Left renal pelvis (tissue), 4 donors: Measurements from ENCODE around the gene ADNP. TPM values are rescaled to one million over a fixed set of nuclear protein-coding genes. Genes with fewer than 3 reads are reported as not detected.
"Not testable (repeated sequence)": the region's sequence is repeated elsewhere in the genome, so short reads cannot be mapped to it uniquely, and the experiment has no call there.

Source experiments
- DNase-seq, 4 donors: peaks; one replicate each; pipeline ENCODE4 v3.0.0-alpha.2; 2013; ENCODE audit warnings: low read depth in 4 of 4, low spot score in 3 of 4
- polyA plus RNA-seq, 4 donors: library from polyadenylated mRNA; unstranded; fragments of 120-200 nt; gene quantifications; one replicate each; pipeline ENCODE4 v1.2.1, GENCODE V29; 2013; ENCODE audit not compliant: insufficient read length in 4 of 4

ADNP gene
- polyA plus RNA-seq, 4 donors = 111 to 135 (median 127) TPM

DNA sequence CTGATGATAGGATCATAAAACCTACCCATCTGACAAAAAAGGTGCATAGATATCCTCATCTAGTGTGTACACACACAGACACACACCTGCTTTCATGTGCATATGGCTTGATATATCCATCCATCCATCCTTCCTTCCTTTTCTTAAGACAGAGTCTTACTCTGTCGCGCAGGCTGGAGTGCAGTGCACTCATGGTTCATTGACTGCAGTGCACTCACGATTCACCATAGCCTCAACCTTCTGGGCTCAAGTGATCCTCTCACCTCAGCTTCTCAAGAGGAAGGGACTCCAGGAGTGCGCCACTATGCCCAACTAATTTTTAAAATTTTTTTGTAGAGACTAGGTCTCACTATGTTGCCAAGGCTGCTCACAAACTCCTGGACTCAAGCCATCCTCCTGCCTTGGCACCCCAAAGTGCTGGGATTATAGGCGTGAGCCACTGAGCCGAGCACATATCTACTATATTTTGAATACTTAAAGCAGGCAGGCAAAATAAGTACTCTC, 27.1 kb downstream of the ADNP start:
- DNase-seq = no peak

DNA sequence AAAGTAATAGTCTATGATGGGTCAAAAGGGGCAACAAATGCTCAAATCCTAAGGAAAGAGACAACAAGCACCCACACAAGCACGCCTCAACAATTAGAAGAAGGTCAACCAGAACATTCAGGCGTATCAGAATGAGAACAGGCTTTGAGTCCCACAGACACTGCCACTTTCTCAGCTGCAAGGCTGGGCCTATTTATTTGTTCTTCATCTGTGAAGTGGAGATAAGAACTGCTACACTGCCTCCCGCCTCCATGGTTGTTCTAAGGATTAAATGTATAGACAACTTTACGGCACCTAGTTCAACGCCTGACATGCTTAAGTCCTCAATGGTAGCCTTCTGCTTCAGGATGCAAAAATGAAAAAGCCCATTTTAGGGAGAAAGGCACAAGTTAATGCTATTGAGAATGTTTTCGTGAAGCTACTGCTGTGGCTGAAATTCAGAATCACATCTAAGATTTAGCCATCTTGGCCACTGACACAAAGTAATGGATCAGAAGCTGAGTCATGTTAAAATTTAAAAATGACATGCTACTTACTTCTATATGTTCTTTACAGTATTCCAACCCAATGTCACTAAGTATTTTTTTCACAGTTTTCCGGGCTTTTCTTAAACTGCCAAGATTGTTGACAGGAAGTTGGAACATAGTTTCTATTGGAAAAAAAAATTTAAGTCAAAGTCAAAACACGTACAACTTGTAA, 27.7 kb downstream of the ADNP start:
- no peak for DNase-seq

DNA sequence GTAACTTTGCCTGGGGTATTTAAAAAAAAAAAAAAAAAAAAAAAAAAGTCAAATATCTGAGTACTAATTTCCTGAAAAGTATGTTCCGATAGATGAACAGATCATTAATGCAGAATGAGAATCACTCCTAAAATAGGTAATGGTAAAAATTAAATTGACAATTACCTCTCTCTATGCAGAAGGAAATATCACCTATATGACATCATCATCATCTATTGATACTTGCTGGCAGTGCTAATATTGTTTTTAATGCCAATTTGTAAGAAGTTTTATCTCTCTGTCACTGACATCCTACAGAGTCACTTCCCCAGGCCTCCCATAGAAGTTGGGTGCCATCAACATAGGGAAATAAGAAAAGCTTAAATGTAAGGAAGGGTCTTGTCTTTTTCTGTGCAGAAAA, 29.9 kb downstream of the ADNP start:
- no peak for DNase-seq

DNA sequence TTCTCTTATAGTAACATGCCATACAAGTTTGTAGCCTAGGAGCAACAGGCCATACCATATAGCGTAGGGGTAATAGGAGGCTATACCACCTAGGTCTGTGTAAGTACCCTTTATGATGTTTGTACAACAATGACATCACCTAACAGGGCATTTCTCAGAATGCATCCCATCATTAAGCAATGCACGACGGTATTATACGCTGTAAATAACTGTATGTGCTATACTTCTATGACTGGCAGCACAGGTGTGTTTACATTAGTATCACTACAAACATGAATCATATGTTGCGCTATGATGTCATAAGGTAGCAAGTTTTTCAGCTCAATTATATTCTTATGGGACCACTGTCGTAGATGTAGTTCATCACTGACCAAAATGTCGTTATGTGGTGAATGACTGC, 31.0 kb downstream of the ADNP start:
- DNase-seq = no peak

DNA sequence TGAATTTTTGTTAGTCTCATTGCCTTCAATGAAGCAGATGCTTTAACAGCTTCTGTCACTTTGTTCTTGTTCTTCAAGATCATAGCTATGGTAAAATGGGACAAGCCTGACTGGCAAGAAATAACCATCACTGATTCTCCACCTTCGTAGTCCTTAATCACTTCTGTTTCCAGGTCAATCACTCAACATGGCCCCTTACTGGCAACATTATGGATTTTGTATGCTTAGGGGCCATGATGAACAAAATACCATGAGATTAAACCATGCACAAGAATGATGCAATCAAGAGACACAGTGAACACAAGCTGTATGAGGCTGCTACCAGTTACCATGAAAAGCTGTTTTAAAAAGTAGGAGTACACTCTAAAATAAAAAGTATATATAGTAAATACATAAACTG, 32.8 kb downstream of the ADNP start:
- DNase-seq = no peak

DNA sequence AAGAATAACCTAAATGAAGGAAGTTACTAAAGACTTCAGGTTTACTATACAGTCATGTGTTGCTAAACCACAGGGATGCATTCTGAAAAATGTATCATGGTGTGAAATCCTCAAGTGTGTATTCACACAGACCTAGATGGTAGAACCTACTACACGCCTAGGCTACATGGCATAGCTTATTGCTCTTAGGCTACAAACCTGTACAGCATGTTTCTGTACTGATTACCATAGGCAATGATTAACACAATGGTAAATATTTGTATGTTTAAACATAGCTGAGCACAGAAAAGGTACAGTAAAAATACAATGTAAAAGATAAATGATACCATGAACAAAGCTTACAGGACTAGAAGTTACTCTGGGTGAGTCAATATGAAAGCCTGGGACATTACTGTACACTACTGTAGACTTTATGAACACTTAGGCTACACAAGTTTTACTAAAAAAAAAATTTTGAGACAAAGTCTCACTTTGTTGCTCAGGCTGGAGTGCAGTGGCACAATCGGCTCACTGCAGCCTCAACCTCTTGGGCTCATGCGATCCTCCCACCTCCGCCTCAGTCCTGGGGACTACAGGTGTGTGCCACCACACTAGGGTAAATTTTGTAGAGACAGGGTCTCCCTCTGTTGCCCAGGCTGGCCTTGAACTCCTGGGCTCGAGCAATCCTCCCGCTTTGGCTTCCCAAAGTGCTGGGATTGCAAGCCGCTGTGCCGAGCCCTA, 36.0 kb downstream of the ADNP start:
- no peak for DNase-seq

DNA sequence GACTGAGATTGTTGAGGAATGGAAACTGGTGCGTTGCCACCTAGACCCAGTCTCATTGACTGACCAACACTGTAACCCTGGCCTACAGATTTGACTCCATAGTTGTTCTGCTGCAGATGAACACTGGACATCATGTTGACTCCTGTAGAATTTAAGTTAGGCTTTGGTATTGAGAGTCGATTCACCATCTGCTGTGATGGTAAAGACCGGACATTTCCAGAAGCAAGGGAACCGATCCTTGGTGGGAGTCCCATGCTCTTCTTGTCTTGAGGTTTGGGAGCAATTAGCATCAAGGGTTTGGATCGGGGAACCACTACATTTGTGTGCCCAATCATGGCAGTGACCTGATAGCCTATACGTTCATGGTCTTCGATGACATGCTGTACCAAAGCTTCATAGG, 37.6 kb downstream of the ADNP start:
- no peak for DNase-seq

DNA sequence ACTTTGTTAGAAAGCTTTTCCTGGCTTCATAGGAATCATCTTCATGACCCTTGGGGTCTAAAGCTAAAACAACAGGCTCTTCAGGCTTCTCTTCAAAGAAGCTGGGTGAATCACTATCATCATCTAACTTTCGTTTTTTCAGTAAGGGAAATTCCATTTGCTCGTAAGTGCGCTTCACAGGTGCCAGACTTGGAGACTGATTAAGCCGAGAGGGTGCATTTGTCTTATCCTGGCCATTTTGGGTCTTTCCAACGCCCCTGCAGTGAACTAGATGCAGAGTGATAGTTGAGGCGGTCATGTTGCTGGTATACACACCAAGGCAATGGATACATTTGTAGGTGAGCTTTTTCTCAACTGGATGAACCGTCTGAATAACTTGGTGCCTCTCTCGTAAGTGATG, 38.8 kb downstream of the ADNP start:
- no peak for DNase-seq

DNA sequence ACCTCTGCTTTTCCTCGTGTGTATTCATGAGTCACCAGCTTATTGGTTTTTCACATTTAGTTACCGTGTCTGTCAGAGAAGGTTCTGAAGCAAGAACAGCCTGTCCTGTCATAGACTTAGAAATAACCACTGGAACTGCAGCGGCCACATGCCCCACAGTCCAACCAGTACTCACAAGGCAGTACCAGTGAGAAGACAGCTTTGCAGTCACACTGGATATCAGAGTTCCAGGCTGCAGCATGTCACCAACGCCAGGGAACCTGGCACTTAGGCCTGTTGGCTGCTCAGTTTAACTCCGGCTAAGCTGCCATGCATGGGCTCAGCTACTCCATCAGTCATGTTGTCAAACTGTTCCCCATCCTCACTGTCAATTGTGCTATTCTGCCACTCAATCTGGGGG, 40.1 kb downstream of the ADNP start:
- DNase-seq = no peak

DNA sequence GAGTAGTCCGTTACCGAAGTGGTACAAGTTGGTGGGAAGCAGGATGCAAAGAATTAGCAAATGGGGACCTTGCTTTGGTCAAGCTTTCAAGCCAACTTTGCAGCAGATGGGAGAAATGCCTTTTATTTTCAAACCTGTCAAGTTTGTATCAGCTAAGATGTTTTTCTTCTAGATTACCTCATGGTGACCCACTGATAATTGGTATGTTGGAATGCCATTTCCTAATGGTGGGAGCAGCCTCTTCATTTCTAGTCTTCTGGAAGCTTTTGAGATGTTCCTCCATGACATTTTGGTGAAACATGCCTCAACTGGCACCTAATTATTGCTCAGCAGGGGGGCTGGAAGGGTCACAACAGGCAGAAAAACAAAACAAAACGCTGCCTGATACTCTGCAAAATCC, 43.7 kb downstream of the ADNP start:
- no peak for DNase-seq

DNA sequence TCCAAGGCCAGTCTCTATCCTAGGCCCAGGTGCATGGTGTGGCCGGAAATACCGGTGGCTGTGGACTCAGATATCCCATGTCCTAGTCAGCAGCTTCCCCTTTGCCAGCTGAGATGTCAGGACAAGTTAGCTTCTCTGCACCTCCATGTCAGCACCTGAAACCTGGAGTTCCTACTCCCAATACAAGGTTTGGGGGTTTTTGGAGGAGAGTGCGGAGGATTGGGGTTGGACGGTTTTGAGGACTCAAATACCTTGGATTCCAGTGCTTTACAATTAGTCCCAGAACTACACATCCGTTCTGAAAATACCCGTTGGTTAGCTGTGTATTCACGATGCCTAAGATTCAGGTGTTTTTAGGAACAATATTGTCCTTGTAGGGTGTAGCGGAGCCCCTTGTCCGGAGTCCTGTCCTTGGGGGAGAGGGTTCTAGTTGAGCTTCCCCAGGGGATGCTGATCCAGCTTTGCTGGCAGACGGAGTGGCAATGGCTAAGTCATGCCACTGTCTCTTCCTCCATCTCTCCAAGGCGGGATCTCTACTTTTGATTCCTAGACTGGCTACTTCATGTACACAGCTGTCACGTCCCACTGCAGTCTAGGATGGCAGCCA, 45.0 kb downstream of the ADNP start:
- no peak for DNase-seq

DNA sequence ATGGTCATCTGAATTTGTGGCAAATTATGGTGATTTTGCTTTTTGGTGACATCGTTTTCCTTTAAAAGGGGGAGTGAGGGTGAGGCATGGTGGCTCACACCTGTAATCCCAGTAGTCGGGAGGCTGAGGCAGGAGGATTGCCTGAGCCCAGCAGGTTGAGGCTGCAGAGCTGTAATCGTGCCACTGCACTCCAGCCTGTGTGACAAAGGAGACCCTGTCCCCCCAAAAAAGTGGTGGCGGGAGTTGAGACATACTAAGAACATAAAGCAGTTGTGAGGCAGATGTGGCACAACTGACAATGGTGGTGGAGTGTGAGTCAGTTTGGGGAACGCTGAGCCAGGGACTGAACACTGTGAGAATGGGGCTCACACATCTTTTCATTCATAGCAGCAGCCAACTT, 45.5 kb downstream of the ADNP start:
- no peak for DNase-seq

DNA sequence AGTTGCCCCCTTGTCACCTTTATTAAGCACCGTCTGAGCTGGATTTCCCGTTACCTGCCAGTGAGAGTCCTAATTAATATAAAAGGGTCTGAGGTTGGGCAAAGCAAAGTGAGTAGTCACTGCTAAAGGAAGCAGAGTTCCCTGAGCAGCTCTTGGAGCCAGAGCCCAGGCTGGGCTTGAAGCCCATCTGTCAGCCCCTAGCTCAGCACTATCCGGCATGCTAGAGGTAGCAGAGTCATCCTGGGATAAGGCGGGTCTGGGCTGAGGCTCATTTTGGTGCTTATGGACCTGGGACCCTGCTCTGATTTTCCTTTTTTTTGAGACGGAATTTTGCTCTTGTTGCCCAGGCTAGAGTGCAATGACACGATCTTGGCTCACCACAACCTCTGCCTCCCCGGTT, 46.2 kb downstream of the ADNP start:
- DNase-seq = no peak

DNA sequence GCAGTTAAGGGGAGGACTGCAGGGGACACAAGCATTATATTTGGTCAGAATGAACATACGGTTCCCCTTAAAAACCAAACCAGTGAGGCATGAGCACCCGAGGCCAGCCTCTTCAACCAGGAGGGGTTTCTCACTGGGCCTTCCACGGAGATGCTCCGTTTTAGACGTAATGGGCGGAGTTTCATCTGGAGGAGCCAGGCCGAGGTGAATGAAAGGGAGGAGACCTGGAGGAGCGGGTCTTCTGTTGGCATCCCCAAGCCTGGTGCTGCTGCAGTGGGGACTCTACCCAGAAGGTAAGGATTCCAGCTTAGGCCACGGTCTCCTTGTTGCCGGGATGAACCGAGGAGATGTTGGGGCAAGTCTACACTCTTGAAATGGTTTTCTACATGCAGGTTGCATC, 47.4 kb downstream of the ADNP start:
- no peak for DNase-seq

DNA sequence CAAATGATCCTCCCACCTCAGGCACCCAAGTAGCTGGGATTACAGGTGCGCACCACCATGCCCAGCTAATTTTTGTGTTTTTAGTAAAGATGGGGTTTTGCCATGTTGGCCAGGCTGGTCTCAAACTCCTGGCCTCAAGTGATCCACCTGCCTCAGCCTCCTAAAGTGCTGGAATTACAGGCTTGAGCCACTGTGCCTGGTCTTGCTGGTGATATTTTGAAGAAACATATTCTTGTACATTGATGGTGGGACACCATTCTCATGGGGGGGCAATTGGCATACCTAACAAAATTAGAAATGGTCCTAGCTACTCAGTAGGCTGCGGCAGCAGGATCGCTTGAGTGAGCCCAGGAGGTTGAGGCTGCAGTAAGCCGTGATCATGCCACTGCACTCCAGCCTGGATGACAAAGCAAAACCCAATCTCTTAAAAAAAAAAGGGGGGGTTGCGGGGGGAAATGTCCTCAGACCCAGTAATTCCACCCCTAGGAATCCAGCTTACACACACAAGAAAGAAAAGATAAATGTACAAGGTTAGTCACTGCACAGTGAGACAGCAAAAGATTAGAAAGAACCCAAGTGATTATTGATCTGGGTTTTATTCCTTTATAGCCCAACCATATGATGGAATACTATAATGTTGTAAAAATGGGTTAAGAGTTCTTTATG, 49.3 kb downstream of the ADNP start:
- not testable (repeated sequence) for DNase-seq

DNA sequence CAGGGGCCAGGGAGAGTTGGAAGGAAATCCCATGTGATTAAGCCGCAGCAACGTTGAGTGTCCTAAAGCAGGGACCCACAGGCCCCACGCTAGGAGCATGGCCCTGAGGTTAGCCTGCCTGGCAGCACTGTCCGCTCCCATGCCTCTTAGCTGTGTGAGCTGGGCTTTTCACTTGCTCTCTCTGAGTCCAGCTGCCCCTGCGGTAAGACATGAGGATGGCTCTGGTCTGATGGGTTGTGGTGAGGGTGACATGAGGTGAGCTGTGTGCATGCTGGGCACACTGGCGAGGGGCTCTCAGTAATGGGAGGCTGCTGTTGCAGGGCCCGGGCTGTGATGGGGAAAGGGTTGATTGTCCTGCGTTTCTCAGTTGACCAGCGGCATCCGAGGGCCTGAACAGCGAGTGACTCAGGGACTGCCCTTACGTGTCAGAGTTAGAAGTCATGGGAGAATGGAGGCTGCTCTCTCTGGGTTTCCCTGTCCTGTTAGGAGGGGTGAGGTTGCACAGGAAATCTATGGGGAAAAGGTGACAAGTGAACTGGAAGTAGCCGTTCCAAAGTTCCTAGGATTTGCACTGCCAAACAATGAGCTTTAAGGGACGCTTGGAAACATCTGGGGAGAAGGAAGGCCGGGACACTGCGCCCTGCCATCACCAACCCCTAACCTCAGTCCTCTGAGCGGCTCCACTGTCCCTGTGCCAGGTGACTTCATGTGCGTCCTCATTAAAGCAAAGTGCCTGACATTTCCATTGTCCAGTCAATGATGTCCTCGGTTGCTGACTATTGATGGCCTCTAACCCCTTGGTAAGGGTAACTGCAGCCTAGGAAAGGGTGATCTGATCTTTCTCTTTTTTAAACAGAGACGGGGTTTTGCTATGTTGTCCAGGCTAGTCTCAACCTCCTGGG, 51.3 kb downstream of the ADNP start:
- no peak for DNase-seq

DNA sequence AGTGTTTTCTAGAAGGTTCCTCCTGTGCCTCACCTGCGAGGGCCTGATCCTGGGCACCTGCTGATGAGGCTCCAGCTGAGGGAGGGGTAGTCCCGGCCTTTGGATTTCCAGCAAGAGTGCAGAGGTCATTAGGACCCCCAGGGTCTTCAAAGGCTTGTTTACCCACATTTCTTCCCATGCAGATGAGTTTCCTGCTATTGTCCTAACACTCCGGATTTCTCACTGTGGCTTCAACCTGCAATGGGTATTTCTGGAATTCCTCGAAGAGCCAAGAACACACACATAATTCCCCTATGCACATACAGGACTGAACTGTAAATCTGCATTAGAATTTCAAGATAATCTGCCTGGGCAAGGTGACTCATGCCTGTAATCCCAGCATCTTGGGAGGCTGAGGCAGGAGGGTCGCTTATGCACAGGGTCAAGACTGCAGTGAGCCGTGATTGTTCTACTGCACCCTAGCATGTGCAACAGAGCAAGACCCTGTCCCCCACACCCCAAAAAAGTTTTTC, 53.9 kb downstream of the ADNP start:
- no peak for DNase-seq

DNA sequence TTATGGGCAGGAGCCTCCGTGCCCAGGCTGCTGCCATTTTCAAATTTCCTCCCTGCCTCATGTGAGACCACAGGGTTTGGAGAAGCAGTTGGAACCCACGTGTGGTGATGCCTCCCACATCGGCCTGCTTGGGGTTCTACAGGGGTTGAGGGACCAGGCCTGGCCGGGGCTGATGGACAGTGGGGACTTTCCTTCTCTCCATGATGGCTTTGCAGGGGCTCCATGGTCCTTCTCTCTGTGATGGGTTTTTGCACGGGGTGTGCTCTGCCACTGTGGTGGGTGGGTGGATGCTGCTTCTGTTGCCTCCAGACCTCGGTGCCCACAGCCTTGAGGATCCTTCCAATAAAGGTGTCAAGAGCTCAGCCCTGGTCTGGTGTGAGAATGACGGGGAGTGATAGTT, 54.4 kb downstream of the ADNP start:
- DNase-seq = no peak

DNA sequence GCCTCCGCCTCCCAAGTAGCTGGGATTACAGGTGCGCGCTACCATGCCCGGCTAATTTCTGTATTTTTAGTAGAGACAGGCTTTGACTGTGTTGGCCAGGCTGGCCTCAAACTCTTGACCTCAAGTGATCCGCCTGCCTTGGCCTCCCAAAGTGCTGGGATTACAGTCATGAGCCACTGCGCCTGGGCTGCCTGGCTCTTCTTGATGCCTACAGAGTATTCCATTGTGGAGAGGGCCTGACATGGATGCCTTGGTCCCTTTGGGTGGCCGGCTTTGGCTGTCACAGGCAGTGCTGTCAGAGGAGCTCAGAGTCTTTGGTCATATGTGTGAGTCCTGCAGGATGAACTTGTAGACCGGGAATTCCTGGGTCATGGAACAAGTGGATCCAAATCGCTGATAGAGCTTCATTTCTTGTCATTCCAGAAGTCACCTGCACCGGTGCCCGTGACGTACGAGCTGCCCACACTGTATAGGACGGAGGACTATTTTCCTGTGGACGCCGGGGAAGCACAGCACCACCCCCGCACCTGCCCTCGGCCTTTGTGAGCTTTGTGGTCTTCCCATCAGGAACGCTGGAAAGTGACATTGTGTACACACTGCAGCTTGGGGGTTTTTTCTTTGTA, 55.1 kb downstream of the ADNP start:
- no peak for DNase-seq
